ENCODE results near the gene HOXC6.

HOXC6 gene

DNA sequence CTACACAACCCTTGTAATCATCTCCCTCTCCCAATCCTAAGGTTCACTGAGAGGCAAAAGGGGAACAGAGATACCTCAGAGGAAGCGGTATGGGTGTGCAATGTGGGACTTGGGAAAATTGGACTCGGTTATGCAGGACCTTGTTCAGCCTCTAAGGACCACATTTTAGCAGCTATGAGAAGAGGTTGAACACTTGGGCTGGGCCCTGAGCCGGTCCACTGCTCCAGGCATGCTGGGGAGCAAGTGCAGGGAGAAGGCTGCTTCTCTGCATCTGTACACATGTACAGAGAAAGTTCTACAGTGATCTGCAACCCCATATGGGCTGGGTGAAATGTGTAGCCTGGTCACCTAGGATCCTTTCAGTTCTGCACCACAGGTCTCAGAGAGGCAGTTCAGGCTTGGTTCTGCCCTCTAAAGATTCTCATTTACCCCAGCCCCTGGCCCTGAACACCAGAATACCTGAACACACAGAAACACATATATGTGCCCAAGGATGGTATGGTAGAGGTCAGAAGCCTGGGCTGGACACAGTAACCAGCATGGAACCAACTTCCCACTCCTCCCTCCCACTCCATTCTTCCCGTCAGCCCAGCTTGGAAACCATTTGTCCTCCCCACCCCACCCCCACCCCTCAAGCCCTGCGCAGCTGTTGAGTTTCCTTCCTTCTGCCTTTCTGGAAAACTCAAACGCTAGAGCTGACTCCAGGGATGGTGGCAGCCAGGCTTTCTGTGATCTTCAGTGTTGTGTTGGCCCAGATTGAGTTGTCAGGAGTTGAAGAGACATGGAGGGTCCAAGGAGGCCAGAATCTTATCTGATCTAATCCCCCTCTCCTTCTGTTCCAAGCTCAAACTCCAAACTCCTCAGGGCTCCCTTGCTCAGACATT lies 15.0 kb downstream of the HOXC6 start:
- DNase-seq (ENCODE audit: low read depth) = no peak

- DNase-seq (ENCODE audit: low read depth) = no peak
Observed at GRCh38 chr12:54044425-54045103, 16.3 kb downstream of the HOXC6 start.

DNA sequence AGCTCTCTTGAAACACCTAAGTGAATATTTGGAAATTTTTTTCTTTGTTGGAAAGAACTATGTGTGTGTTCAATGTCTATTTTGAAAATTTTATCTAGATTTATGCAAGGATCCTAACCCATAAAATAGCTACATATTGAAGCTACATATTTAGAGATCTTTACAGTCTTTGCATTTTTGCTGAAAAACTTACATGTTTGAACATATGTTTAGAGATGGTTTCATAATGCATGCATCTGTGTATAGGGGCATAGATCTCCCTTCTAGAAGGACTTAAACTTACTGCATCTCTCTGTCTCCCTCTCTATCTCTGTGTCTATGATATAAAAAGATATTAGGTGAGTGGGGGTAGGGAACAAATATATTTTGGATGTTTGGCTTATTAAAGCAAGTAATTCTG lies 17.2 kb downstream of the HOXC6 start:
- no peak for DNase-seq (ENCODE audit: low read depth)

- no peak for DNase-seq (ENCODE audit: low read depth)
Observed at GRCh38 chr12:54045868-54046521, 17.8 kb downstream of the HOXC6 start.

DNA sequence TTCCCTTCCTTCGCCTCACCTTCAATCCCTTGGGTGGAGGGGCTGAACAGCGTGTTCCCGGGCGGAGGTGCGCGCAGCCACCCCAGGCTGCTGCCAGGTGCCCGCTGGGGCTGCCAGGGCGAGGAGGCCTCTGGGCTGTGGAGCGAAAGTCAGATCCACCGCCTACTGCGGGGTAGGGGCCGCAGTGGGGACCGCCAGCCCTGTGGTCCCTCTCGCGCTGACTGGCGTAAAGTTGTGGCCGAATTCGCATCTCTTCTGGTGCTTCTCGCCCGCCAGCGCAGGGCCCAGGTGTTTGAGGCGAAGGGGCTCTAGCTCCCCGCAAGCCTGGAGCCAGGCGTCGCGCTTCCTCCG lies 18.5 kb downstream of the HOXC6 start:
- DNase-seq (ENCODE audit: low read depth) = no peak

- DNase-seq (ENCODE audit: low read depth) = no peak
Observed at GRCh38 chr12:54047160-54047963, 19.1 kb downstream of the HOXC6 start.

DNA sequence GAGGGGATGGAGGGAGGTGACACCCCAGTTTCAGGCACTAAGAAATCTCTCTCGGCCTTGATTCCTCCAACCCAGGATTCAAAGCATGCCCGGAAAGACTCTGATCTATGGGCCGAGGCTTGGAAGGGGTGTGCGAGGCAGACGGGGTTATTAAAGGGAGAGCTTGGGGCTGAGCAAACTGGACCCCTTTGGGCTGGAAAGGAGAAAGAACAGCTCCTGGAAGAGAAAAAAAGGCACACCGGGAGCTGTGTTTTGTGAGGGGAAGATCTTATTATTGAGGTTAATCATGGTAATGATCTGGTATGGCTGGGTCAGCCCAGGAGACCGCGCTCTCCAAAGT lies 19.7 kb downstream of the HOXC6 start:
- no peak for DNase-seq (ENCODE audit: low read depth)

DNA sequence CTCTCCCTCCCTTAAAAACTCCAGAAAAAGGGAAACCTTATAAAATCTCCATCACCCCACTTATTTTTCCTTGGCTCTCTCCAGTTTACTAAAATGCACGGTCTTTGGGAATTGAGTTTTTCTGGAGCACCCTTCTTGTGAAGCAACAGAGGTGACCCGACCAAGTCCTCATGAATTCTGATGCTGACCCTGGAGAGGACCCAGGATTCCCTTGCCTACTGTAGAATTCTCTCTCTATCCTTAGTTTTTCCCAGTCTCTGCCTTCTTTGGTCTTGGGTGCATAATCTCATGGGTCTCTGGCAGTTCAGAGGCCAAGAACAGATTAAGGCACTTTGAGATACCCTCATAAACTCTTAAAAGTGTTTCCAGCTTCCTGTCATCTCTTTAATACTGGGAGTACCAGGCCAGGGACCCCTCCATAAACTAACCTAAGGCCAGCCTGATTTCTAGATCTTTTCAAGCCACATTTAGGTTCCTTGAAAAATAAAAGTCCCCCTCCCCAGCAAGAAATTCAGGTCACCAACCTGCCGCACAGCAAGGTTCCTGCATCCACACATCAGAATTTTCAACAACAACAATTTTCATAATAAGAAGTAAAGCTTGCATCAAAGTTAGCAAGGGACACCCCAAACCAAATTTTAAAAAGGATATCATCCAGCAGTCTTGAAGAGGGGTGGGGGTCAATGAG lies 20.3 kb downstream of the HOXC6 start:
- DNase-seq (ENCODE audit: low read depth) = no peak

DNA sequence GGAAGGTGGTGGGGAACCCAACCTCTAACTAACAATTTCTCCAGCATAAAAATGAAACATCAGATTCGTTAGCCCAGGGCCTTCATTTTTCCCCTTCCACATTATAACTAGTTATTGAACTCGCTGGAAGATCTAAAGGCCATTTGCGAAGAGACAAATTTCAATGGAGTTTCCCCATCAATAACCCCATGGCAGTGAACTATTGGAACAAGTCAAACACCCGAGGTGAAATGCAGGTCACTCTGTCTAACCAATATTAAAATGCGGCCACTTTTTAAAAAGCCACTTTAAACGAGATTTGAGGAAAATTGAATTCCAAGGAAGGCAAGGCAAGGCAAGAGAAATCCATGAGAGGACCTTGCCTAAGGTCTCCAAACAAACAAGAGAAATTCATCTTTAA lies 20.9 kb downstream of the HOXC6 start:
- no peak for DNase-seq (ENCODE audit: low read depth)

GRCh38 chr12:54050482-54050810 lies 22.2 kb downstream of the HOXC6 start:
- DNase-seq (ENCODE audit: low read depth) = no peak

DNA sequence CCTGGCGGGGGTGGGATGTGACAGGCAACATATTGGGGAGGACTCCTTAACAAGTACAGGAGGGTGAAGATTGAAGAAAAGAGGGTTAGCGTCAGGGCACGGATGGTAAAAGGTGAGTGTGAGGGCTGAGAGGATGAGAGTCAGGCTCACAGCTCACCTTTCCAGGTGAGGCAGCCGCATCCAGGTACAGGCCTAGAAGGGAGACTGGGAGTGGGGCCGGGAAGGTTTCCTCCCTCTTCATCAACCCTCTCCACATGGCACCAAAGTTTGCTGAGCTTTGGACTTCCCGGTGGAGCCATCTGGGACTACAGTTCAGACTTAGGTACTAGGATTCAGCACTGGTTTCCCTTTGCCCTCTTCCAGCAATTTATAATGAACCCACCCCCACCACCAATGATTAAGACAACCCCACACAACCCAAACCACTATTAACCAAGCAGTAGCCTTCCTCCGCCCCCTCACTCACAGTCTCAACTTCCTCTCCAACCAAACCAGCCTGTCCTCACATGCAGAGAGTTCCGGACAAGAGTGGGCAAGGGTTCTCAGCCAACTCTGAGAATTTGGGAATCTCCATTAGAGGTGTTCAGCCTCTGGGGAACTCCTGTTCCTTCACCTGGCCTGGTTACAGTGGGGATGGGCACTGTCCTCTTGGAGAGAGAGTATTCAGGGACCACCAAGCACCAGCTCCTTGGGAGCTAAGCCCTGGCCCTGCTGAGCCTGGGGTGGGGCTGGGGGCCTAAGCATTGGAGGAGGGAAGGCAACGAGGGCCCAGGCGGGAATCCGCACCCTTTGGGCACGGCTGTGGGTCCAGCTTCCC lies 23.0 kb downstream of the HOXC6 start:
- no peak for DNase-seq (ENCODE audit: low read depth)

DNA sequence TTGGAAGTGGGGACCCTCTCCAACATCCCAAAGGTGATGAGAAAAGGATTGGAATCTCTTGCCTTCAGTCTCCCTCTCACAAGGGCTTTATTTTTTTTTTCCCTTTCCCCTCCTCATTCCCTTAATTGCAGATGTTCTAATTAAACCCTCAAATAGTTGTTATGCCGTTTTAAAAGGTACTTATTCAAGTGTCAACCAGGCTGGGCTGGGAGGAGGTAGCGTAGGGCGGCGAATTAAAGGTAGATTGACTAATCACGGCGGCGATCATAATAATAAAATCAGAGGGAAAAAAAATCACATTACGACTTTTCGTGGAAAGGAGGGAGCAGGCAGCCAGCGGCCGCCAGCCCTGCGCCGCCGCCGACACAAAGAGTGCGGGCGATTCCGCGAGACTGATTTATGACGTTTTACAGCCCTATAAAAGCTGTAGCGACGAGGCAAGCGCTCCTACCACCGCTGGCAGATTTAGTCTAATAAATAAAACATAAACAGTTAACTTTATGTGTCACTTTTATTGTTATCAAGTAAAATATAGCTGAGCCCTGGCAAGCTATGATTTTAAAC lies 23.7 kb downstream of the HOXC6 start:
- DNase-seq (ENCODE audit: low read depth) = no peak

DNA sequence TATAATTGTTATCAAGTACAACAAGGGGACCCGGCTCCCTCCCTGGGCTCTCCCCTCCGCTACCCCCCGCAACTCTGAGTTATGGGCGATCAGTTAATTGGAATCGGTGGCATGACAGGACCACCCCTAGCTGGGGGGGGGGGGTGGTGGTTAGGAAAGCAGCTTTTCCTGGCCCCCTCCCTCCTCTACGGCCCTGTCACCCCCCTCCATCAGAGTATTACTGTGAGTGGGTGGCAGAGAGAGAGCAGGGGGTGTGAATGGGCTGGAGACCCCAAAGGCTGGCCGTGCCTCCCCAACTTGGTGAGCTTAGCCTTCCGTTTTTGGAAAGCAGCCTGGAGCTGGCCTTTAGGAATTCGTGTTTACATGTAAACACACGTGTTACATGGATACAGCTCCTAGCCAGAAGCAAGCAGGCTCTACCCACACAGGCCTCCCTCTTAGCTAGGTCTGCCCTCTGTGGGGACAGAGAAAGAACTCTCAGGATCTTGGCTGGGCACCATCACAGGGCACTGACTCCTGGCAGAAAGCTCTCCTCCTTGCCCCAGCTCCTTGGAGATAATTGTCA lies 24.3 kb downstream of the HOXC6 start:
- no peak for DNase-seq (ENCODE audit: low read depth)

DNA sequence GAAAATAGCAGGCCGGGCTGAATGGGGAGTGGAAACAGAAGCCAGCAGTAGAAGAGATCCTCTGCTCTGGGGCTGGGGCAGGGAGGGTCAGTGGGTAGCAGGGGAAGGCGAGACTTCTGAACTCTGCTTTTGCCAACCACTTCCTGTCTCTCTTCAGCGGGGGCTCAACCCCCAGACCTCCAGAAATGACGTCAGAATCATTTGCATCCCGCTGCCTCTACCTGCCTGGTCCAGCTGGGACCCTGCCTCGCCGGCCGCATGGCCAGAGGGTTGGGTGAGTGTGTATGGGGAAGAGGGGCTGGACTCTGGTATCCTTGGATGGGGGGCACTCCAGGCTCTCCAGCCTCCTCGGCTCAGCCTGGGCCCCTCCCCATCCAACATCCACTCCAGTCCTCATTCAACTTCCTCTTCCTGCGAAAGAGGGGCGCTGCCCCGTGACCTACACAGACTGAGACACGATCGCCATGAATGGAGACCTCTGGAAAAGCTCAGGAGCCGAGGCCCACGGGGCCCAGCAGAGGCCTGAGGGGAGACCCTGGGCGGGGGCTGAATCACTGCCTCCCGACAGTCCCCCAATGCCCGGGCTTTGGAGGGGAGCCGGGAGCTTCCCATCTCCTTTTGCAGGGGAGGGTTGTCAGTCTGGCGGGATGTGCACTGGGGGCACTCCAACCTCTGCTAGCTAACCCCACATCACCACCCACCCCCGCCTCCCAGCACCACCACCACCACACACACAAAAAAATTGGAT lies 24.9 kb downstream of the HOXC6 start:
- no peak for DNase-seq (ENCODE audit: low read depth)

GRCh38 chr12:54053751-54054741 lies 25.8 kb downstream of the HOXC6 start, which contains the start of gene HOXC4:
Gene HOXC4, plus strand, starts transcription at chr12:54053835. Its CDS starts 88 bp downstream, at chr12:54053923.
- DNase-seq (ENCODE audit: low read depth) = no peak

- no peak for DNase-seq (ENCODE audit: low read depth)
Observed at GRCh38 chr12:54054742-54055194, 26.5 kb downstream of the HOXC6 start.

DNA sequence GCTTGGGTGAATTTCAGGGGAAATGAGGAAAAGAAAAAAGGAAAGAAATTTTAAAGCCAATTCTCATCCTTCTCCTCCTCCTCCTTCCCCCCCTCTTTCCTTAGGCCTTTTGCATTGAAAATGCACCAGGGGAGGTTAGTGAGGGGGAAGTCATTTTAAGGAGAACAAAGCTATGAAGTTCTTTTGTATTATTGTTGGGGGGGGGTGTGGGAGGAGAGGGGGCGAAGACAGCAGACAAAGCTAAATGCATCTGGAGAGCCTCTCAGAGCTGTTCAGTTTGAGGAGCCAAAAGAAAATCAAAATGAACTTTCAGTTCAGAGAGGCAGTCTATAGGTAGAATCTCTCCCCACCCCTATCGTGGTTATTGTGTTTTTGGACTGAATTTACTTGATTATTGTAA lies 27.3 kb downstream of the HOXC6 start:
- DNase-seq (ENCODE audit: low read depth) = no peak

DNA sequence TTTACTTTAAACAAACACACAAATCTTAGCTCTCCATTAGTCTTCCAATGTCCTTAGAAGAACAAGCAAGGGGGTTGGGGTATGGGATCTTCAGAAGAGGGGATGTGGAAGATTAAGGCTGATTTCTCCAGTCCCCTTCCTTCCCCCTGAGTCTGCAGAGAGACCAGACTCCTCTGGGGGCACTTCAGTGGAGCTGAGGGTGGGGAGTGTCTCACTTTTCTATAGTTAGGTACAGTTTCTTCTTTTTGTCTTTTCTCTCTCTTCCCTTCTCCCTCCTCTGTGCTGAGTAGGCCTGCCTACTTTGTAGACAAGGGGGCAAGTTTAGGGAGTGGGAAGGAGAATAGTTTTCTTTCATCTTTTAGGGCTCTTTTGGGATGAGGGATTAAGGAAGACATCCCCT lies 27.9 kb downstream of the HOXC6 start:
- DNase-seq (ENCODE audit: low read depth) = no peak

All from stimulated activated CD4-positive, alpha-beta T cell treated with anti-CD3 and anti-CD28 coated beads, Interleukin-2, amount 100 ng/mL, for 4 hours (primary cell).